Vagina (tissue), 2 donors: ENCODE data around the gene SUMF1.

Experiments used
- CTCF ChIP-seq, 3 experiments: fragments of 450-650 bp in 2 of 3; fragments of 200-600 bp in 1 of 3; sonication (generic) in 1 of 3; IDR thresholded peaks; one replicate each; pipeline ENCODE4 v1.5.1; 2017 to 2019; ENCODE audit warnings: antibody characterized with exemption in 3 of 3, mild to moderate bottlenecking in 2 of 3, moderate library complexity in 2 of 3
- POLR2A ChIP-seq, 2 donors: fragments of 450-650 bp; IDR thresholded peaks; one replicate each; pipeline ENCODE4 v1.6.1; 2017; ENCODE audit warnings: antibody characterized with exemption in 2 of 2, mild to moderate bottlenecking in 2 of 2, moderate library complexity in 2 of 2

DNA sequence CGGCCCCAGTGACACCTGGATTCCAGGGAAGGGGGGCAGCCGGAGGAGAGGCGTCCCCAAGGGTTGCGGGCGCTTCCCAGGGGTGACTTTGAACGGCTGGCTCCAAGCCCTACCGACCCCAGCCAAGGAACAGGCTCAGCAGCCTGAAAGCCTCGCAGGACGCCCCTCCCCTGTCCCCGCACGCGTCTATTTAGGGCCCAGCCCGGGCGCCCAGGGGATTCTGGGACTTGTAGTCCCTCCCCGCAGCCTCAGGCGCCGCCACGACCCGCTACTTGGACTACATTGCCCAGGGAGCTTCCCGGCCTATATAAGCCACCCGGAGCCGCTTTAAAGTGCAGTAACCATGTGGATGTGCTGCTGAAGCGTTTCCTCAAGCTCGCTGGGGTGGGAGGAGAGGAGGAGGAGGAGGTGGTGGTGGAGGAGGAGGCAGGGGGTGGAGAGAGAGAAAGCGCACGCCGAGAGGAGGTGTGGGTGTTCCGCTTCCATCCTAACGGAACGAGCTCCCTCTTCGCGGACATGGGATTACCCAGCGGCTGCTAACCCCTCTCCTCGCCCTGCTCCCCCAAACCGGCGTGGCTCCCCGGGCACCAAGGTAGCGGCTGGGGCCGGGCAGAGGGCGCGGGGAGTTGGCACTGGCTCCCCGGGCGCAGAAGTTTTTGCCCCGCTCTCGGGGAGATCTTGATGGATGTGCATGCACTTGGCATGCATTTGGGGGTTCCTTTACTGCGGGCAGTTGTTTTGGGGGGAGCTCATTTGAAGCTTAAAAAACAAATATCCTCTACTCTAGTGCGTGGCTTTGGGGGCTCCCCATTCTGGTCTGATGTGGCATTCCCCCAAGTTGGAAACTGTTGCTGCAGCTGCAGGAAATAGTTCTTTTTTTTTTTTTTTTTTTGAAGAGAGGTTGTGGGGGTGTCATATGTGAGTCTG, 26.2 kb upstream of the SUMF1 start, which contains the start of gene ITPR1:
- TF ChIP-seq CTCF (IDR thresholded peaks at IDR 0.05) (no peak), POLR2A (IDR thresholded peaks at IDR 0.05) (peak; percentile 89 to 100)
